Stimulated activated CD8-positive, alpha-beta memory T cell treated with anti-CD3 and anti-CD28 coated beads, Interleukin-12 subunit alpha, Interleukin-12 subunit beta, amount 100 ng/mL, for 1 hour (primary cell): Measurements from ENCODE around the gene AMPH.

Source experiments
- DNase-seq: peaks from one replicate; pipeline ENCODE4 v3.0.0-alpha.2; 2020; ENCODE audit warnings: low read depth

AMPH gene

DNA sequence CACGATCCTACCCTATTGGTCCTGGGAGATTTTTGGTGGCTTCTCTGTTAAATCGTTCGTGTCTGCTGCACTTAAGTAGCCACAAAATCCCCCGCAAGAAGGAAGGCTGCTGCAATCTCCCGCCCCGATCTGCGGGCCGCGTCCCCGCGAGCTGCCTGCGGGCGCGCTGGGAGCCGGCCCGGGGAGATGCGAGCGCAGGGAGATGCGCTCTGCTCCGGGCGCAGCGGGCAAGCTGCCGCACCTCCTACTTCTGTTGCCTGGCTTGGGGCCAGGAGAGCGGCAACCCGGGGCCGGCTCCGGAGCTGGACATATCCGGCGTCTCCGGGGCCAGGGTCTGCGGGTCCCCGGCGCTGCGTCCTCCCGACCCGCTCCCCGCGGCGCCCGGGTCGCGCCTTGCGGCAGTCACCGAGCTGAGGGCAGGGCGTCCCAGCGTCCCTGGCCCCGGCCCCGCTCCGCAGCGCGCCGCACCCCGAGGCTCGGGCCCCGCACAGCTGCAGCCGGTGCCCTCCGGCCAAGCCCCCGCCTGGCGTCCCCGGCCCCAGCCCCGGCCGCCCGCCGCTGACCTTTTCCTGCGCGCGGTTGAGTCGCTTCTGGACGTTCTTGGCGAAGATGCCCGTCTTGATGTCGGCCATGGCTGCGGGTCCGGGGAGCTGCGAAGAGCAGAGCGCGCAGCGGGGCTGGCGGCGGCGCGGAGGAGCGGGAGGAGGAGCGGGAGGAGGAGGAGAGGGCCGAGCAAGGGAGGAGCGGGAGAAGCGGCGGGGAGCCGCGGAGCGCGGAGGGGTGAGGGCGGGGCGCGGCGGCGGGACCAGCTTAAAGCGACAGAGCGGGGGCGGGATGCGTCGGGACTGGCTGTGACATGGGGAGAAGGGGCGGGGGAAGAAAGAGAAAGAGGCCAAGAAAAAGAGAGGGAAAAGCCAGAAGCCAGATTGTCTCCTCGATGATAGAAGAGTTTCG is at the start of gene AMPH:
Gene AMPH (minus strand): TSS at position 654 of the 954 bp plus-strand sequence. CDS start 22 bp downstream, at position 632.
- DNase-seq: no peak

DNA sequence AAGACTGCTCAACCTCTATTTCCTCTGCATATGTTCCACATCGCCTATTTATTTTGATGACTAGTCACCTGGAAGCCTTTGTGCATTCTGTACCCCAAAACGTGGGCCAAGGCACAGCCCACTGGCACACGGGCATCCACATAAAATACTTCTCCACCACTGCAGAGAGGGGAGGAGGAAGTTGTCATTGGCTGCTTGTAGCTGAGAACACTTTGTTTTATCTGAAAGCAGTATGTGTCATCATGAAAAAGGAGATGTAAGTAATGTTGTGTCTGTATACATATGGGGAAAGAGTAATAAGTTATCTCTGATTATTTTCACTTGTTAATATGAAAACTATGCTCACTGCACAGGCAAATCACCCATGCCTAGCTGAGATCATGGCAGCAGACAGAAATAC is 48.2 kb upstream of the AMPH start:
- no peak for DNase-seq

DNA sequence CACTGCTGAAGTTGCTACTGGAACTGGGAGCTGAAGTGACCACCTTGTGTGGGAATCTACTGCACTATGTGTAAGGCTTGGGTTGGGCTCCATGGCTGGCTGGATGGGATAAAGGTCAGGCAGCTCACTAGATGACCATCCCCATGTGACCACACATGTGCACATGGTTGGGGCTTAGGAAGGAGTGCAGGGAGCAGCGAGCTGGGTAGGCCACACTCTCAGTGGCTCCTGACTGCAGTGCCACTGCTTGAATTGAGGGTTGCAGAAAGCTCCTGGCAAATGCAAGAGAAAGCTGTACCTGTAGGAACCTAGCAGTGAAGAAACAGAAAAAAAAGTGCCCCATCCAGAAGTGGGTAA is 47.5 kb upstream of the AMPH start:
- DNase-seq: no peak

DNA sequence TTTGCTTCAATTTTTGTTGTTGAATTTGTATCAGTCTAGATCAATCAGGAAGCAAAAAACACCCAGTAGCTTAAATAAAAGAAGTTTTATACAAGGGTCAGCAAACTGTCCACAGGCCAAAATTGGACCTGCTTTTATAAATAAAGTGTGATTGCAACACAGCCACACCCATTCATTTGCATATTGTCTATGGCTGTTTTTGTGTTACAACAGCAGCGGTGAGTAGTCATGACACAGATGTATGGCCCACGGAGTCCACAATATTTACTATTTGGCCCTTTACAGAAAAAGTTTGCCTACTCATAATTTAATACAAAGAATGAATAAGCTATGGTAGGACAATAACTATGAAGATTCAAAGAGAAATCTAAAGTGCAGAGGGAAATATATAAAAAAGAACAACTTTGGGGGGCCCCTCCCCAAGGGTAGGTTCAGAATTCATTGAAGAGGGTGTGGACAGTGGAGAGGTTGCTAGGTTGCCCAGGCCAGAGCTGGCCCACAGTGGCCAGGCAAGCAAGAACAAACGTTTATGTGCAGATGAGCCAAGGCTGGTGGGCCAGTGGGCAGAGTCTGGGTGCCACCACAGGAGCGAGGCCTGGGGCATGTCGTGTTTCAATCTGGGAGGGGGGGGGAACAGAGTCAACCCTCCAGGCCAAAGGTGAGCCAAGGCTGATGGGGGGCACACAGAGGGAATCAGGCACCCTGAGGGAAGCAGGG is 47.0 kb upstream of the AMPH start:
- DNase-seq: no peak

DNA sequence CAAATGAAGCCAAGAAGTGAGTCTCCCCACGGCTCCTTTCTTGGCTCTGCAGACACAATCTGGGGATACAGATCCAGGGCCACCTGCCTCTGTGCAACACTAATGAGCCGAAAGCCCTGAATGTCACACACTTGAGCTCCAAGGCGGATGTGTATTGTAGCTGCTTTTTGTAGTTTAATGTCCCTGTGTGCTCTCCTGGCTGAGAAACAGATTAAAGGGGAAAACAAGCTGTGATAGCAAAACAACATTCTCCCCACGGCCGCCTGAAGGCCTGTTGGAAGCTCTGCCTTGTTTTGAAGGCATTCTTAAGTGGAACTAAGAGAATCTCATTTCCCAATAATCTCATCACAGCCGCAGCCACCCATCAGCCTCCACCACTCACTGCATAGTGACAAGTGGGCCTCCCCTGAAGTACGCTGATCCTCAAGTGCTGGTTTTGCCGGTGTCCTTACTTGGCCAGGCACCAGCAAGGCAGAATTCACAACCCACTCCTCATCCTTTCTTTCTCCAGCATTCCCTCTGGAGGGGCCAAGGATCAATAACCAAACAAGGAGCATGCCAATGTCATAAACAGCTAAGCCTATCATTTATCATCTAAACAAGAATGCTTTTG is 44.4 kb upstream of the AMPH start:
- DNase-seq: no peak

DNA sequence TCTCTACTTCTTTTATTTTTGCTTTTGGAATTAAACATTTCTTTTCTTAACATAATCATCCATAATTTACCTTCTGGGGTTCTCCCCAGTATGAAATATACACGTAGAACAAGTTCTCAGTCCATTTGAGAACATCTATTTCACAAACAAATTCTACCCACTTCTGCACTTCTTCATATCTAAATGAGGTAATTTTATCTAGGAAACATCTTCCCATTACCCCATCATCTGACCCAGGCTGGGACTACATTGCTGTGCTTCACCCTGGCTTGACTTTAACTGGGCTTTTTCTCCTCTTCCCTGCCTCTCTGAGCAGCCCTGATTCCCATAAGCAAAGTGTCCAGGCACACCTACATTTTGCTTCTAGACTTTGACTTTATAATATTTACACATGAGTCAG is 43.3 kb upstream of the AMPH start:
- DNase-seq: no peak

DNA sequence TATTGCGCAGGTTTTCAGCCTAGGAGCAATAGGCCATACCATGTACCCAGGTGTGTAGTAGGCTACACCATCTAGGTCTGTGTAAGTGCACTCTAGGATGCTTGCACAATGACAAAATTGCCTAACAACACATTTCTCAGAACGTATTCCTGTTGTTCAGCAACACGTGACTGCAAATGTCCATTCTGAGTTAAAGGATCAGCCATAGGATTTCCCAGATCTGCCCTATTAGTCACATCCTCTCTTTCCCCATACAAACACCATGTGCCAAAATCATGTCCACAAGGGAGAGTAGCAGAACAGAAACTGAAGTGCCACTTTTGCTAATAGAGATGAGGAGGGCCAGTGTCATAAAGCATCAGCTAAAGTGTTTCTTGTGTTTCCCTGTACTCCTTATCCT is 42.6 kb upstream of the AMPH start:
- DNase-seq: no peak

DNA sequence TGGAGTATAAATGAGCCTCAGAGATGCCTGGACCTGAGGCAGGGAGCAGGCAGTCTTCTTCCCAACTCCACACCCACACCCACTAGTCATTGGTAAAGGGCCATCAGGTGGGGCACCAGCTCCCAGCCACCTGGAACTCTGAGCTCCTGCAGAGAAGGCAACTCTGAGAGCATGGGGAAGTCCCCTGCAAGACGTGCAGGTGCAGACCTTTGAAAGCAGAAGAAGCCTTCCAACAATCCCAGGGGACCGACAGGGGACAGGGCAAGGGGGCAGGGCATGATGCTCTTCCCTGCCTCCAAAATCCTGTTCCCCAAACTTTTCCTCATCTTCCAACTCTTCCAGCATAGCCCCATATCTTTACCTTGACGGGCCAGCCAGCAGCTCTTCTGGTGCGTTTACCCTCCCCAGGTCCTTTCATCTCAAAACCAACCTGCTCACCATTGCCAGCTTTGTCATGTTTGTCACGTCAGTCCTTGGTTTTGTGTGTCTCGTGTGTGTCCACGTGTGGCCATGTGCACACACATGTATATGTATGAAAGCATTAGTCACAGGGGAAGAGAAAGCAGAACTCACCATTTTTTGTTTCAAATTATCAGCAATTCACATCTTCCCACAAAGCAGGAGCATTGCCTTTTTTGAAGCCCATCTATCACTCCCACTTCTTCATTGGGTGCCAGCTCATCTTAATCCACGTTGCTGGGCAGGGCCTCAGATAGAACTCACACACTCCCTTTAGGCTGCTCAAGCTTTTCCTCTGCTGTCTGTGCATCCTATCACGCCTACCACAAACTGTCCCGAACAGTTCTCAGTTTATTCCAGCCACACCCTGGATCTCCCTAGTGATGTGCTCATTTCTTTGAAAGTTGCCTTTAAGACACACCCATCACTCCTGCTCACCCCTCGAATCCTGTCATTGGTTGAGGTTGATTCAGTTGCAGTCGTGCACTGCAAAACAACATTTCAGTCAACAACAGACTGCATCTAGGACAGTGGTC is 41.0 kb upstream of the AMPH start:
- DNase-seq: no peak

DNA sequence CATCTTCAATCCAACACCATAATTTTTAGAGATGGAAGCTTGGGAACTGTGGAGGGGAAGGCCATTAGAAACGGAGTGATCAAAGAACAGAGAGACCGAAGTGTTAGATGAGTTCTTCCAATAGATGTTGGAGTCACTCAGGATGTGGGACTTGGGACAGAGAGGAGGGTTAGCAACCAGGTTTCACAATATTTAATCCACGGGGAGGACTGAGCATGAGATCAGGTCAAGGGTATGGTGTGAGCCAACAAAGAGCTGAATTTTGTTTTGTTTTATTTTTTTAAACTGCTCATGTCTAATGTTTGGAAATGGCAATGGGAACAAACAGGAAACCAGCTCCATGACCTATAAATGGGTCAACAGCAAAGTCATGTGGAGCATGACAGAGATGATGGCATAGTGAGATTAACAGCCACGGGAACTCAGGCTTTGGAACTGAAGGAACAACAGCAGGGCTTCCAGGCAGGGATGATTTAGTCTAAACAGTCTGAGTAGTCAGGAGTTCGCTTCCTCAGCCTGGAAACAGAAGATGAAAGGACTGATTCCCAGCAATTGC is 38.9 kb upstream of the AMPH start:
- no peak for DNase-seq

DNA sequence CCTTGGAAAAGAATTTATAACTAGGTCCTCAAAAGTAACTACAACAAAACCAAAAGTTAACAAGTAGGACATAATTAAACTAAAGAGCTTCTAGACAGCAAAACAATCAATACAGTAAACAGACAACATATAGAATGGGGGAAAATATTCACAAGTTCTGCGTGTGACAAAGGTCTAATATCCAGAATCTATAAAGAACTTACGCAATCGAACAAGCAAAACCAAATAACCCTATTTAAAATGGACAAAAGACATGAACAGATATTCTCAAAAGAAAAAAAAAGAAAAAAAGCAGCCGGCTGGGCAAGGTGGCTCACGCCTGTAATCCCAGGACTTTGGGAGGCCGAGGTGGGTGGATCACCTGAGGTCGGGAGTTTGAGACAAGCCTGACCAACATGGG is 33.8 kb upstream of the AMPH start:
- no peak for DNase-seq

DNA sequence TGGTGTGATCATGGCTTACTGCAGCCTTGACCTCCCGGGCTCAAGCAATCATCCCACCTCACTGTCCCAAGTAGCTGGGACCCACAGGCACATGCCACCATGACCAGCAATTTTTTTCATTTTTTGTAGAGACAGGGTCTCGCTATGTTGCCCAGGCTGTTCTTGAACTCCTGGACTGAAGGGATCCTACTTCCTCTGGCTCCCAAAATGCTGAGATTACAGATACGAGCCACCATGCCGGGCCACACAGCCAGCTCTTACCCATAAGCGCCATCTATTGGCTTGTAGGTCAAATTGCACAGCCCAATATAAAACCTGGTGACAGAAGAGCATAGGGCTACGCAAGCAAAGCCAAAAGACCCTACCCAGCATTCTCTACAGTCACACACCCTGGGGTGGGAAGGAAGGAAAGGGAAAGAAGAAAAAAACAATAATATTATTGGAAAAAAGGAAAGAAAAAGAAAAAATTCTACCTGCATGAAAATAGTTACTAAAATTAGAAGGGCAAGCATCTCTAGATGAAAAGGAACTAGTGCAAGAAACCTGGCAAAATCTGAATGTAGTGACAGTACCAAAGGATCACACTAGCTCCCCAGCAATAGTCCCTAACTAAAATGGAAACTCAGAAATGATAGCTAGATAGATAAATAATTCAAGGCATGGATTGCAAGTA is 29.4 kb upstream of the AMPH start:
- DNase-seq: no peak

DNA sequence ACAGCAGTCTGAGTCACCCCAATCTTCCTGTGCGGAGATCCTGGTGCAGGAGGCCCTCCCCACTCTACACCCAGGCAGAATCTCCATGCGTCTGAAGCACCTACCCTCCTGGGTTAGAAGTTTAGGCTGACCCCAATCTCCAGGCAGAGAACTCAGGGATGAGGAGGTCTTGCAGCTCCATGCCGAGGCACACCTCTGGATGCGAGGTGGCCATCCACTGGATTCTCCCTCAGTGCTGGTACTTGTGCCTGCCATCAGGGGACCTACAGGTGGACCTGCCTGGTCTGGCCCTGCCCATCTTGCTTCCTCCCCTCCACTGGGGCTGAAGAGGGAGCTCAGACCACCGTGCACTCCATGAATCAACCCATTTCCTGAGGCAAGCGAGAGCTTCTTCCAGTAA is 28.8 kb upstream of the AMPH start:
- no peak for DNase-seq

DNA sequence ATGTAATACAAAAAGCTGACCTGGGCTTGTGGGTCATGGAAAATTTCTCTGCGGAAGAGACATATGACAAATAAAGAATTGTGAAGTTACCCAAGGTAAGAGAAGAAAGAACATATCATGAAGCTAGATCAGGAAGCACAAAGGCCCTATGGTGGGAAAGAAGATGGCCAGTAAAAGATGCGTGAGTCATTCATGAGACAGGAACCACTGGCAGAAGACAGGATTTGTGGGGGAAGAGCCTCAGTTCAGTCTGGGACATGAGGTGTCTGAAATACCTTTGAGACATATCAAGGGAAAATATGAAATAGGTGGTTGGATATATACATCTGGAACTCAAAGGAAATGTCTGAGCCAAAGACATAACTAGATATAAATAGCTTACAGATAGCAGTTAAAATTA is 27.7 kb upstream of the AMPH start:
- no peak for DNase-seq

DNA sequence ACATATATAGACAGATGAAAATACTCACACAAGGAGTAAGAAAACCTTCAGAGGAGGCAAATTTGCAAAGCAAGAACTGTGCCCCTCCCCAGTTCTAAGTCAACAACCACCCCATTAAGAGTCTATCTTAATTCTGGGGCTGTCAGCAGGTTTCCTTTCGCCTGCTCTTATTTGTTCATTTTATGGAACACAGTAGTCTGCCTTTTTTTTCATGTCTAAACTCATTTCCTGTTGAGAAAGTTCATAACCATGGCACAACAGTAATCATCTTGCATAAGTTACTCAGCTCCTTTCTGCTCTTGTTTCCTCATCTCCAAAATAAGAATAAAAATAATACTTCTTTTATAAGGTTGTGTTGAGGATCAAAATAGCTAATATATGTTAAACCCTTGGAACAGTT is 25.8 kb upstream of the AMPH start:
- DNase-seq: no peak

DNA sequence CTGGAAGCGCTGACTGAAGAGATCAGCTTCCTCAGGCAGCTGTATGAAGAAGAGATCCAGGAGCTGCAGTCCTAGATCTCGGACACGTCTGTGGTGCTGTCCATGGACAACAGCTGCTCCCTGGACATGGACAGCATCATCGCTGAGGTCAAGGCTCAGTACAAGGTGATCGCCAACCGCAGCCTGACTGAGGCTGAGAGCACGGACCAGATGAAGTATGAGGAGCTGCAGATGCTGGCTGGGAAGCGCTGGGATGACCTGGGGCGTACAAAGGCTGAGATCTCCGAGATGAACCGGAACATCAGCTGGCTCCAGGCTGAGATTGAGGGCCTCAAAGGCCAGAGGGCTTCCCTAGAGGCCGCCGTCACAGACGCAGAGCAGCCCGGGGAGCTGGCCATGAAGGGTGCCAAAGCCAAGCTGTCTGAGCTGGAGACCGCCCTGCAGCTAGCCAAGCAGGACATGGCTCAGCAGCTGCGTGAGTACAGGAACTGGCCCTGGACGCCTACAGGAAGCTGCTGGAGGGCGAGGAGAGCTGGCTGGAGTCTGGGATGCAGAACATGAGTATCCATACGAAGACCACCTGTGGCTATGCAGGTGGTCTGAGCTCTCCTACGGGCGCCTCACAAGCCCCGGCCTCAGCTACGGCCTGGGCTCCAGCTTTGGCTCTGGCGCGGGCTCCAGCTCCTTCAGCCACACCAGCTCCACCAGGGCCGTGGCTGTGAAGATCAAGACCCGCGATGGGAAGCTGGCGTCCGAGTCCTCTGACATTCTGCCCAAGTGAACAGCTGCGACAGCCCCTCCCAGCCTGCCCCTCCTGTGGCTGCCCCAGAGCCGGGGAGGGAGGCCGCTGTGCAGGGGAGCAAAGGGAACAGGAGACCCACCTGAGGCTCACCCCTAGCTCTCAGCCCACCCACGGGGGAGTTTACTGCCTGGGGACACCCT is 24.9 kb upstream of the AMPH start:
- no peak for DNase-seq

DNA sequence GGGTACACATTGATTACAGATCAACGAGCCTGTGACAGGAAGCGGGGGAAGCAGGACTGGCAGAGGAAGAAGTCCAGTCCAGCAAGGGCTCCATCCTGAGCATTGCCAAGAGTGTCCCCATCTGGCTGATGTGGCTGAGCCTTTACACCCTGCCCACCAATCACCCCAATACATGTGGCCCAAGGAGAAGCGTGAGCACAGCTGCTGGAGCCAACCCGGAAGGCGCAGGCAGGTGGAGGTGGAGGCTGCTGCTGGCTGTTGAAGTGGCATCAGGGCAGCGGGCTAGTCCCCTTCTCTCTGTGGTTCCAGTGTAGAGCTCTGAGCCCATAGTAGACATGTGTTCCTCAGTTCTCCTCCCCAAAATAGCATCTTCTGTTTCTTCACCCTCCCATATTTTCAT is 6.8 kb upstream of the AMPH start:
- DNase-seq: no peak

DNA sequence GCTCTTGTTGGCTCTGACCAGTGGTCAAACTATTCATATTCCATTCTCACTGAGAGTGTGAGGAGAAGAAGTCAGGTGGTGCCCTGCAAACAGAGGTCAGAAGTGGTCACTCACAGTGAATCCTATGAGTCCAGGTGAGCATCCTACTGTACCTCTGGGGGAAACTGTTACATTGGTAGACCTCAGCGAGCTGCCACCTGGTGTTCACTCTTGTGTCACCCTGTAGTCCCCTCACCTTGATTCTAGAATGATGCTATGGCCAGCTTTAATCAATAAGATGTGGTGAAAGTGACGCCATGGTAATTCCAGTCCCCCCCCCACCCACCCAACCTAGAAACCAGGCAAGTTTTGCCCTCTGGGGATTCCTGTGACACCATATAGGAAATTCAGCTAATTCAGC is 1.2 kb upstream of the AMPH start:
- no peak for DNase-seq

DNA sequence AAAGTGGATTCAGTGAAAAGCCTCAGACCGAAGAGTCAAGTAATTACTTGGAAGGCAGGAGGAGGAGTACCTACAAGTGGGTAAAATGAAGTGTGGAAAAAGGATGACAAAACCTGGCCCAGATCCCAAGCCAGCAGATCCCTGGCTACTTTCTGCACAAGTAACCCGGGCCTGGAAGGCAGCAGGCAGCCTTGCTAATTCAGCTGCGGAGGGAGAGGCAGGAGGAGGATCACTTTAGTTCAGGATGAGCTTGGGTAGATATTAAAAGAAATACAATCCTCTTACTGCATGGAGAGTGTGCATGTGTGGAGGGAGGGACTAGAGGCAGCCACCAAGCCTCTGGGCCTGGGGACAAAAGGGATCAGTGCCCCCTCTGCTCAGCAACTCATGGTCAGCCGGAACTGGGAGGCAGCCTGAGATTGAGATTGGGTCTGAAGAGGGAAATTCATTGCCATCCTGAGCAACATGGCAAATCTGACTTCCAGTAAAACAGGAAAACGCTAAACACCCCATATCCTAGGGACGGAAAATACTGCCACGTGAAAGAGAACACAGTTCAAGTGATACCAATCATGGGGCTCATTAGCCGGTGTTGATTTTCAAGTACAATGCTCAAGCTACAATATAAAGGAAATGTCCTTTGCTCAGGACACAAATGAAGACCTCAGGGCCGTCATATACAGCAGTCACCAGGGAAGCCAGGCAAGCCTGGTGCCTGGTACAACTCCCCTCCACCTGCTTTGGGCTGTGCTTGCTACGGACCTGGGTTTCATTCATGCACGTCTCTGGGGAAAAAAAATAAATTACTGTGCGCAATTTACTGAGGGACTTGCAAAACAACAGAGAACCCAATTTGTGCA is 1.3 kb downstream of the AMPH start:
- DNase-seq: no peak
